ENCODE data around the gene NUDT19. TPM values are rescaled to one million over a fixed set of nuclear protein-coding genes. Genes with fewer than 3 reads are reported as not detected.

The NUDT19 gene
- total and polyA plus RNA-seq, 2 donors from 2014 or later: 8.8 to 11.7 TPM

GRCh38 chr19:32686847-32687475 lies 4.7 kb upstream of the NUDT19 start:
- Histone ChIP-seq H3K27ac (ENCODE audit: low read depth in 2 of 2, low read length in 2 of 2) (no peak overlapping the region), H3K4me1 (ENCODE audit: control insufficient read depth in 2 of 3, insufficient read depth in 2 of 3, low read depth in 1 of 3, low read length in 3 of 3) (peaks cover 0 to 6% (median 2%) of the 10 kb centered on the region in 3 donors), H3K9me3 (ENCODE audit: control insufficient read depth in 2 of 3, insufficient read depth in 1 of 3, low read length in 3 of 3) (no peaks in the 10 kb centered on the region), H3K27me3 (ENCODE audit: control insufficient read depth, insufficient read depth, low read length) (no peaks in the 10 kb centered on the region), H3K36me3 (ENCODE audit: control insufficient read depth in 2 of 3, insufficient read depth in 3 of 3, low read length in 3 of 3) (no peaks in the 10 kb centered on the region), H3K4me3 (ENCODE audit: low read length in 3 of 3) (no peak overlapping the region), H3K9ac (ENCODE audit: low read length in 3 of 3) (no peak overlapping the region)
- DNase-seq (no peak), FAIRE-seq (no peak)
- TF ChIP-seq, protein P1, sequence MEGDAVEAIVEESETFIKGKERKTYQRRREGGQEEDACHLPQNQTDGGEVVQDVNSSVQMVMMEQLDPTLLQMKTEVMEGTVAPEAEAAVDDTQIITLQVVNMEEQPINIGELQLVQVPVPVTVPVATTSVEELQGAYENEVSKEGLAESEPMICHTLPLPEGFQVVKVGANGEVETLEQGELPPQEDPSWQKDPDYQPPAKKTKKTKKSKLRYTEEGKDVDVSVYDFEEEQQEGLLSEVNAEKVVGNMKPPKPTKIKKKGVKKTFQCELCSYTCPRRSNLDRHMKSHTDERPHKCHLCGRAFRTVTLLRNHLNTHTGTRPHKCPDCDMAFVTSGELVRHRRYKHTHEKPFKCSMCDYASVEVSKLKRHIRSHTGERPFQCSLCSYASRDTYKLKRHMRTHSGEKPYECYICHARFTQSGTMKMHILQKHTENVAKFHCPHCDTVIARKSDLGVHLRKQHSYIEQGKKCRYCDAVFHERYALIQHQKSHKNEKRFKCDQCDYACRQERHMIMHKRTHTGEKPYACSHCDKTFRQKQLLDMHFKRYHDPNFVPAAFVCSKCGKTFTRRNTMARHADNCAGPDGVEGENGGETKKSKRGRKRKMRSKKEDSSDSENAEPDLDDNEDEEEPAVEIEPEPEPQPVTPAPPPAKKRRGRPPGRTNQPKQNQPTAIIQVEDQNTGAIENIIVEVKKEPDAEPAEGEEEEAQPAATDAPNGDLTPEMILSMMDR (IDR thresholded peaks at IDR 0.05; ENCODE audit: borderline replicate concordance, extremely low read depth, insufficient read depth): no peak
- intact Hi-C loops (cut with DNase I): no loop called here

GRCh38 chr19:32687681-32688080 lies 3.9 kb upstream of the NUDT19 start:
- intact Hi-C loops (cut with DNase I): no loop called here
- Histone ChIP-seq H3K36me3 (ENCODE audit: control insufficient read depth in 2 of 3, insufficient read depth in 3 of 3, low read length in 3 of 3) (no peaks in the 10 kb centered on the region), H3K9me3 (ENCODE audit: control insufficient read depth in 2 of 3, insufficient read depth in 1 of 3, low read length in 3 of 3) (no peaks in the 10 kb centered on the region), H3K27ac (ENCODE audit: low read depth in 2 of 2, low read length in 2 of 2) (no peak overlapping the region), H3K4me3 (ENCODE audit: low read length in 3 of 3) (no peak overlapping the region), H3K9ac (ENCODE audit: low read length in 3 of 3) (no peak overlapping the region), H3K4me1 (ENCODE audit: control insufficient read depth in 2 of 3, insufficient read depth in 2 of 3, low read depth in 1 of 3, low read length in 3 of 3) (peaks cover 0 to 9% (median 2%) of the 10 kb centered on the region in 3 donors), H3K27me3 (ENCODE audit: control insufficient read depth, insufficient read depth, low read length) (no peaks in the 10 kb centered on the region)
- TF ChIP-seq, protein P1 (IDR thresholded peaks at IDR 0.05; ENCODE audit: borderline replicate concordance, extremely low read depth, insufficient read depth): no peak
- FAIRE-seq (no peak), DNase-seq (no peak)

- Histone ChIP-seq H3K4me1 (ENCODE audit: control insufficient read depth in 2 of 3, insufficient read depth in 2 of 3, low read depth in 1 of 3, low read length in 3 of 3) (peaks cover 0 to 14% (median 2%) of the 10 kb centered on the region in 3 donors), H3K9me3 (ENCODE audit: control insufficient read depth in 2 of 3, insufficient read depth in 1 of 3, low read length in 3 of 3) (no peaks in the 10 kb centered on the region), H3K27ac (ENCODE audit: low read depth in 2 of 2, low read length in 2 of 2) (no peak overlapping the region), H3K27me3 (ENCODE audit: control insufficient read depth, insufficient read depth, low read length) (no peaks in the 10 kb centered on the region), H3K36me3 (ENCODE audit: control insufficient read depth in 2 of 3, insufficient read depth in 3 of 3, low read length in 3 of 3) (no peaks in the 10 kb centered on the region), H3K9ac (ENCODE audit: low read length in 3 of 3) (no peak overlapping the region), H3K4me3 (ENCODE audit: low read length in 3 of 3) (no peak overlapping the region)
- intact Hi-C loops (cut with DNase I): no loop called here
- no peak for DNase-seq
- TF ChIP-seq, protein P1 (IDR thresholded peaks at IDR 0.05; ENCODE audit: borderline replicate concordance, extremely low read depth, insufficient read depth): no peak
- no peak for FAIRE-seq
These were observed 3.3 kb upstream of the NUDT19 start for GRCh38 chr19:32688311-32688710.
